Testis (tissue), 3 donors: ENCODE results near the gene FBLN2. TPM values are rescaled to one million over a fixed set of nuclear protein-coding genes. Genes with fewer than 3 reads are reported as not detected.

Experiments
- DNase-seq: peaks from one replicate; pipeline ENCODE4 v3.0.0-alpha.2; 2019
- H3K27ac ChIP-seq, 2 donors: fragments of 200-600 bp; sonication (generic); one replicate each; pipeline ENCODE4 v1.5.1; 2019
- H3K27me3 ChIP-seq: fragments of 200-600 bp; sonication (generic); one replicate; pipeline ENCODE4 v1.5.1; 2019
- H3K36me3 ChIP-seq: fragments of 200-600 bp; sonication (generic); one replicate; pipeline ENCODE4 v1.5.1; 2017; ENCODE audit warnings: low read depth; ENCODE audit errors: missing control alignments
- H3K4me1 ChIP-seq: fragments of 200-600 bp; sonication (generic); one replicate; pipeline ENCODE4 v1.5.1; 2019
- H3K4me3 ChIP-seq, 2 donors: fragments of 200-600 bp; sonication (generic); one replicate each; pipeline ENCODE4 v1.5.1; 2017 to 2019
- H3K9me3 ChIP-seq: fragments of 200-600 bp; sonication (generic); one replicate; pipeline ENCODE4 v1.5.1; 2017
- POLR2A ChIP-seq: fragments of 450-650 bp; IDR thresholded peaks from one replicate; pipeline ENCODE4 v1.6.1; 2017; ENCODE audit warnings: antibody characterized with exemption, mild to moderate bottlenecking, moderate library complexity
- WGBS, 2 donors: methylation state at CpG; one replicate each; pipeline ENCODE4 v1.1.5; 2018; 5-methylcytosine and 5-hydroxymethylcytosine counted together
- intact Hi-C: fragments of 100-400 bp; cut with DNase I; formaldehyde crosslinking; loops from one replicate; pipeline ENCODE4 v1.15.1; 2023; ENCODE audit warnings: low total_unique reads
- polyA plus RNA-seq: library from polyadenylated mRNA; stranded (reverse); fragments of 350-450 nt; fragmentation: Illumina TruSeq; extraction: RNeasy Lipid Tissue Mini Kit (QIAGEN cat#74804); gene quantifications from one replicate; pipeline ENCODE4 v1.2.3, GENCODE V29; 2014; ENCODE audit warnings: low read depth, low replicate concordance; ENCODE audit not compliant: insufficient read depth
- total RNA-seq, 2 donors: library from RNA; depleted of rRNA; stranded (reverse); fragments of >200 nt; gene quantifications; one replicate each; pipeline ENCODE4 v1.2.3, GENCODE V29; 2016
- TF ChIP-seq, protein P1 (sequence below), 3 experiments: fragments of 450-650 bp in 2 of 3; fragments of 200-600 bp in 1 of 3; sonication (generic) in 1 of 3; IDR thresholded peaks; one replicate each; pipeline ENCODE4 v1.5.1; 2016 to 2019; ENCODE audit warnings: antibody characterized with exemption in 3 of 3, mild to moderate bottlenecking in 2 of 3, moderate library complexity in 1 of 3

Gene FBLN2
- total and polyA plus RNA-seq, 3 donors from 2014 or later: 172 to 334 (median 248) TPM

GRCh38 chr3:13661121-13661520 lies 112.2 kb downstream of the FBLN2 start:
- Histone ChIP-seq H3K4me3 (no peak overlapping the region), H3K9me3 (no peaks in the 10 kb centered on the region), H3K4me1 (no peaks in the 10 kb centered on the region), H3K27me3 (no peaks in the 10 kb centered on the region), H3K27ac (no peak overlapping the region), H3K36me3 (no peaks in the 10 kb centered on the region)
- no peak for DNase-seq
- intact Hi-C loops: no loop called here
- no peak for TF ChIP-seq POLR2A
- TF ChIP-seq, protein P1, sequence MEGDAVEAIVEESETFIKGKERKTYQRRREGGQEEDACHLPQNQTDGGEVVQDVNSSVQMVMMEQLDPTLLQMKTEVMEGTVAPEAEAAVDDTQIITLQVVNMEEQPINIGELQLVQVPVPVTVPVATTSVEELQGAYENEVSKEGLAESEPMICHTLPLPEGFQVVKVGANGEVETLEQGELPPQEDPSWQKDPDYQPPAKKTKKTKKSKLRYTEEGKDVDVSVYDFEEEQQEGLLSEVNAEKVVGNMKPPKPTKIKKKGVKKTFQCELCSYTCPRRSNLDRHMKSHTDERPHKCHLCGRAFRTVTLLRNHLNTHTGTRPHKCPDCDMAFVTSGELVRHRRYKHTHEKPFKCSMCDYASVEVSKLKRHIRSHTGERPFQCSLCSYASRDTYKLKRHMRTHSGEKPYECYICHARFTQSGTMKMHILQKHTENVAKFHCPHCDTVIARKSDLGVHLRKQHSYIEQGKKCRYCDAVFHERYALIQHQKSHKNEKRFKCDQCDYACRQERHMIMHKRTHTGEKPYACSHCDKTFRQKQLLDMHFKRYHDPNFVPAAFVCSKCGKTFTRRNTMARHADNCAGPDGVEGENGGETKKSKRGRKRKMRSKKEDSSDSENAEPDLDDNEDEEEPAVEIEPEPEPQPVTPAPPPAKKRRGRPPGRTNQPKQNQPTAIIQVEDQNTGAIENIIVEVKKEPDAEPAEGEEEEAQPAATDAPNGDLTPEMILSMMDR (IDR thresholded peaks at IDR 0.05): no peak
- 79 to 87% methylated on average over 15 to 16 of the region's 16 CpGs for WGBS, 2 donors

GRCh38 chr3:13662238-13662847 lies 113.4 kb downstream of the FBLN2 start:
- intact Hi-C loops: no loop called here
- no peaks in the 10 kb centered on the region for H3K36me3 ChIP-seq
- TF ChIP-seq POLR2A: no peak
- TF ChIP-seq, protein P1 (IDR thresholded peaks at IDR 0.05): no peak
- no peaks in the 10 kb centered on the region for H3K4me1 ChIP-seq
- no peaks in the 10 kb centered on the region for H3K27me3 ChIP-seq
- peak overlapping the region in 1 of 2 donors; percentile 17 for H3K4me3 ChIP-seq
- no peaks in the 10 kb centered on the region for H3K9me3 ChIP-seq
- 63 to 78% methylated on average over 8 to 22 of the region's 22 CpGs for WGBS, 2 donors
- H3K27ac ChIP-seq: no peak overlapping the region
- DNase-seq: peak; percentile 69

- H3K36me3 ChIP-seq: no peaks in the 10 kb centered on the region
- H3K27me3 ChIP-seq: no peaks in the 10 kb centered on the region
- no peak for DNase-seq
- TF ChIP-seq, protein P1 (IDR thresholded peaks at IDR 0.05): no peak
- no peak for TF ChIP-seq POLR2A
- no peaks in the 10 kb centered on the region for H3K9me3 ChIP-seq
- intact Hi-C loops: no loop called here
- H3K27ac ChIP-seq: no peak overlapping the region
- WGBS, 2 donors: 75 to 83% methylated on average over 14 to 16 of the region's 16 CpGs
- H3K4me3 ChIP-seq: no peak overlapping the region
- no peaks in the 10 kb centered on the region for H3K4me1 ChIP-seq
Observed at GRCh38 chr3:13663781-13664535, 115.0 kb downstream of the FBLN2 start.

DNA sequence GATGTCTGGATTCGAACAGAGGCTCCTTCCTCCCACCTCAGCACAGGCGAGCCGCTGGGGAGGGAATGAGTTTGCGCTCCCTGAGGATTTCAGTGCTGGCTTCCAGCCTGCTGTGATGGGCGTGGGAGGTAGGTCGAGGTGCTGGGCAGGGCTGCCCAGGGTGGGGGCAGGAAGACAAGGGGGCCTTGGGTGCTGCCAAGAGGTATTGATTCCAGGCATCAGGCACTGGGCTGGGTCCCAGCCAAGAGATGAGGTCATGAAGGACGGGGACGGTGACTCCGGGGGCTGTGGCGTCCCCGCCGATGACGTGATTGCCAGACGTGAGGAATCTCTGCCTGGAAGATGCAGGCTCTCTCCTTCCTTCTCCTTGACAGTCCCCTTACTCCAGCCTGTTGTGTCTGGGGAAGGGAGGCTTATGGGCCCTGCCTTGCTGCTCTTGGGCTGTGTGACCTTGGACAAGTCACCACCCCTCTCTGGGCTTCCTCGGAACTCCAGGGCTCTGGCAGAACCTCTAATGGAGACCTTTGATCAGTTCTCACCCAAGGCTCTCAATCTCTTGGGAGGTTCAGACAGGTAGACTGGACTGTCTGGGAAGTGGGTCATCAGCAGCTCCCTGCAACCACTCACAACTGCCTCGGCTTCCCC lies 116.8 kb downstream of the FBLN2 start:
- DNase-seq: peak; percentile 85
- Histone ChIP-seq H3K4me3 (no peak overlapping the region), H3K36me3 (no peaks in the 10 kb centered on the region), H3K27ac (no peak overlapping the region), H3K9me3 (no peaks in the 10 kb centered on the region), H3K4me1 (no peaks in the 10 kb centered on the region), H3K27me3 (no peaks in the 10 kb centered on the region)
- intact Hi-C loops: no loop called here
- TF ChIP-seq POLR2A: no peak
- TF ChIP-seq, protein P1 (IDR thresholded peaks at IDR 0.05): no peak
- 64 to 71% methylated on average over 11 to 16 of the region's 16 CpGs for WGBS, 2 donors
